Cerebellar cortex (tissue), 1 donor: ENCODE data around the gene KIAA1217.
"Not testable (repeated sequence)": the region's sequence is repeated elsewhere in the genome, so short reads cannot be mapped to it uniquely, and the experiment has no call there.

Experiments used
- DNase-seq: peaks from one replicate; pipeline ENCODE4 v3.0.0-alpha.2; 2015; ENCODE audit warnings: low spot score

Gene KIAA1217

GRCh38 chr10:24292304-24293293 lies 83.7 kb downstream of the KIAA1217 start:
- no peak for DNase-seq

GRCh38 chr10:24299578-24300260 lies 90.8 kb downstream of the KIAA1217 start:
- DNase-seq: no peak

- DNase-seq: no peak
These were observed 94.8 kb downstream of the KIAA1217 start for GRCh38 chr10:24303522-24304310.

- no peak for DNase-seq
These were observed 96.9 kb downstream of the KIAA1217 start for GRCh38 chr10:24305551-24306506.

- no peak for DNase-seq
These were observed 97.6 kb downstream of the KIAA1217 start for GRCh38 chr10:24306507-24306875.

GRCh38 chr10:24307116-24307515 lies 98.2 kb downstream of the KIAA1217 start:
- no peak for DNase-seq

- peak; percentile 7 for DNase-seq
These were observed 99.0 kb downstream of the KIAA1217 start for GRCh38 chr10:24307696-24308485.

GRCh38 chr10:24310104-24310503 lies 101.2 kb downstream of the KIAA1217 start:
- no peak for DNase-seq

- no peak for DNase-seq
These were observed 103.0 kb downstream of the KIAA1217 start for GRCh38 chr10:24311888-24312287.

- no peak for DNase-seq
These were observed 104.3 kb downstream of the KIAA1217 start for GRCh38 chr10:24313283-24313682.

- DNase-seq: no peak
These were observed 106.3 kb downstream of the KIAA1217 start for GRCh38 chr10:24315211-24315610.

GRCh38 chr10:24318517-24318916 lies 109.6 kb downstream of the KIAA1217 start:
- no peak for DNase-seq

GRCh38 chr10:24320373-24320772 lies 111.4 kb downstream of the KIAA1217 start:
- DNase-seq: no peak

GRCh38 chr10:24324651-24325050 lies 115.7 kb downstream of the KIAA1217 start:
- DNase-seq: no peak

- DNase-seq: no peak
These were observed 122.5 kb downstream of the KIAA1217 start for GRCh38 chr10:24331457-24331856.

GRCh38 chr10:24333736-24334135 lies 124.8 kb downstream of the KIAA1217 start:
- no peak for DNase-seq

- DNase-seq: no peak
These were observed 125.5 kb downstream of the KIAA1217 start for GRCh38 chr10:24334279-24334939.

- not testable (repeated sequence) for DNase-seq
These were observed 128.8 kb downstream of the KIAA1217 start for GRCh38 chr10:24337723-24338122.

GRCh38 chr10:24339387-24339786 lies 130.4 kb downstream of the KIAA1217 start:
- DNase-seq: no peak

GRCh38 chr10:24340446-24340845 lies 131.5 kb downstream of the KIAA1217 start:
- DNase-seq: no peak
